ENCODE measurements around the gene ETFA.

DNA sequence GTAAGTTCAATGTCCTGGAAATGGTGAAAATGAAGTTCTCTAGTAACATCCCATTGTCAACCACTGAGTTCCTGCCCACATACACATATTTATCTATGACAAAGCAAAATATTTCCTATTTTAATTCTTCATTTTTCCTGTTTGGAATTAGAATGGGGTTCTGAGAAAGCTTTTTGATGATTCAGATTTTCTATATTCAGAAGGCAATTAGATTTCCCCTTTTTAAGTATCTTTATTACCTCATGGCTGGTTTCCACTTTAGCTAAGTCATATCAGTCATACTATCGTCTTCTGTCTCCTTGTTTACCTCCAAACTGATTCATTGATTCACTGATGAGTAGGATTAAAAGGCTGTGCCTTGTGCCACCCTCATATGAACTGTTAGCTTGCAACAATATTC lies 17.9 kb downstream of the ETFA start:
- TF ChIP-seq CTCF (IDR thresholded peaks at IDR 0.05) (no peak), POLR2A (IDR thresholded peaks at IDR 0.05) (no peak)
